ENCODE measurements around the gene PRXL2B. TPM values are rescaled to one million over a fixed set of nuclear protein-coding genes. Genes with fewer than 3 reads are reported as not detected.

The PRXL2B gene
- total RNA-seq, 4 donors from 2014 or later: 33.7 to 101 (median 50.1) TPM

DNA sequence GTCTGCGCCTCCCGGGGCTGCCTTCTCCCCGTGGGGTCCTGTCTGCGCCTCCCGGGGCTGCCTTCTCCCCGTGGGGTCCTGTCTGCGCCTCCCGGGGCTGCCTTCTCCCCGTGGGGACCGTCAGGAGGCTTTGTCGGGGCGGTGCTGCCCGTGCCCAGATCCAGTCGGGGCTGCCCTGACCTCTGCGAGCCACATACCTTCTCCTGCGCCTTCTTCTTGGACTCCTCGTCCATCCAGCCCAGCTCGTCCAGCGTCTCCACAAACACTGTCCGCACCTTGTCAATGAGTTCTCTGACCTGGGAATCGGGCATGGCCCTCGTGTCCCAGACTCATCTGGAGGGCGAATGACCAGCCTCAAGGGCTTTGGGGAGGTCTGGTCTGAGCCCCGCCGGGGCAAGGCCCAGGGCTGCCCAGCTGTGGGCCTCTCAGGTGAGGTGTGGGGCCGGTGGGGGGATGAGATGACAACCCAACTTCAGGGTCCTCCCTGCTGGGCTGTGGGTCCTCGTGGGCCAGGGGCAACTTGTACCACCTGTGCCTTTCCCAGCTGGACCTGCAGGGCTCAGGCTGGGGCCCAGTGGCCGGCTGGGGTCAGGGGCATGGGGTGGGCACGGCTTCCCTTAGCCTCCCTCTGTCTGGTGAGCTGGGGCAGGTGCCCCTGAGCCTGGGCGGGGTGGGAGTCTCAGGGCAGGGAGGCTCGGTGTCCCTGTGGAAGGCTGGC lies 9.4 kb downstream of the PRXL2B start:
- TF ChIP-seq, protein P1, sequence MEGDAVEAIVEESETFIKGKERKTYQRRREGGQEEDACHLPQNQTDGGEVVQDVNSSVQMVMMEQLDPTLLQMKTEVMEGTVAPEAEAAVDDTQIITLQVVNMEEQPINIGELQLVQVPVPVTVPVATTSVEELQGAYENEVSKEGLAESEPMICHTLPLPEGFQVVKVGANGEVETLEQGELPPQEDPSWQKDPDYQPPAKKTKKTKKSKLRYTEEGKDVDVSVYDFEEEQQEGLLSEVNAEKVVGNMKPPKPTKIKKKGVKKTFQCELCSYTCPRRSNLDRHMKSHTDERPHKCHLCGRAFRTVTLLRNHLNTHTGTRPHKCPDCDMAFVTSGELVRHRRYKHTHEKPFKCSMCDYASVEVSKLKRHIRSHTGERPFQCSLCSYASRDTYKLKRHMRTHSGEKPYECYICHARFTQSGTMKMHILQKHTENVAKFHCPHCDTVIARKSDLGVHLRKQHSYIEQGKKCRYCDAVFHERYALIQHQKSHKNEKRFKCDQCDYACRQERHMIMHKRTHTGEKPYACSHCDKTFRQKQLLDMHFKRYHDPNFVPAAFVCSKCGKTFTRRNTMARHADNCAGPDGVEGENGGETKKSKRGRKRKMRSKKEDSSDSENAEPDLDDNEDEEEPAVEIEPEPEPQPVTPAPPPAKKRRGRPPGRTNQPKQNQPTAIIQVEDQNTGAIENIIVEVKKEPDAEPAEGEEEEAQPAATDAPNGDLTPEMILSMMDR (IDR thresholded peaks at IDR 0.05): no peak
- TF ChIP-seq EP300 (IDR thresholded peaks at IDR 0.05; ENCODE audit: low read depth): no peak
- DNase-seq: no peak
- intact Hi-C loops (cut with DNase I; ENCODE audit: low total_unique reads) (no loop called here), in situ Hi-C loops (cut with MboI; ENCODE audit: low pct_ligation_motif_present in 1 of 4, low pct_unique_long_range_greater_than_20kb in 1 of 4, low sequenced_read_pairs in 3 of 4) (no loop called here)
- no peaks in the 10 kb centered on the region for H3K9me3 ChIP-seq
- H3K27me3 ChIP-seq: no peaks in the 10 kb centered on the region
- H3K27ac ChIP-seq: no peak overlapping the region
- no peak overlapping the region for H3K4me3 ChIP-seq
- WGBS, 2 donors (ENCODE audit: low coverage in 1 of 2): 89% methylated on average over 24 of the region's 31 CpGs; no CpG with 5 or more reads in 1 of the 2 donors
- H3K4me1 ChIP-seq: peaks cover 0 to 20% (median 7%) of the 10 kb centered on the region in 4 donors
- H3K36me3 ChIP-seq: no peaks in the 10 kb centered on the region

DNA sequence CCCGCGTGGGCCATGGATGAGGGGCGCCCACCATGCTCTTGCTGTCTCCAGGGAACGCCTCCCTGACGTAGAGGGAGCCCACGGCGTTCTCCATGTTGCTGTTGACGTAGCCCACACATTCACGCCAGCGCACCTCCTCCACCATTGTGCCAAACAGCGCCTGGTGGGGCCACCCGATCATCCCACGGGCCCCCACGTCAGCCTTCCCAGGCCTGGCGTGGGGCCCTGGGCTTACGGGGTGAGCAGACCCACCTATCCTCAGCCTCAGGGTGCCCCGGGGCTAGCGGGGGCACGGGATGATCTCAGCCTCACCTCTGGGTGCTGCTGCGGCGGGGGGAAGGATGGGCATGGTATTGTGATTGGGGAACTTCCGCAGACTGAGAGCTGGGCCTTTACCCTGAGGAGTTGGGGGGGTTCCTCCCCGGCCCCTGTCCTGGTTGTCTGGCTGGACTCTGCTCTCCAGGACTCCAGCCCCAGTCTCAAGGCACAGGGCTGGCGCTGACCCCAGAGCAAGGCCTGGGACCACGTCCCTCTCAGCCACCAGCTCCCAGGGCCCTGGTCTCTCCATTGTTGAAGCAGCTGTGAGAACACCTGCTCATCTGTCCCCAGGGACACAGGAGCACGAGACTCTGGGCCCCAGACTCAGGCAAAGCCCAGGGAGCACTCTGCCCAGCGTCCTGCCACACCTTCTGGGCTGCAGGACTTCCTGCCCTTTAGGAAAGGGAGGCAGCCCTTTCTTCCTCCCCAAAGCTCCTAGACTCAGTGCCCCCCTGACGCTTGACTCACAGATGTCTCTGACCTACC lies 10.2 kb downstream of the PRXL2B start:
- DNase-seq: no peak
- Histone ChIP-seq H3K4me3 (no peak overlapping the region), H3K27me3 (no peaks in the 10 kb centered on the region), H3K4me1 (peaks cover 0 to 20% (median 7%) of the 10 kb centered on the region in 4 donors), H3K27ac (no peak overlapping the region), H3K36me3 (no peaks in the 10 kb centered on the region), H3K9me3 (no peaks in the 10 kb centered on the region)
- in situ Hi-C loops (cut with MboI; ENCODE audit: low pct_ligation_motif_present in 1 of 4, low pct_unique_long_range_greater_than_20kb in 1 of 4, low sequenced_read_pairs in 3 of 4) (no loop called here), intact Hi-C loops (cut with DNase I; ENCODE audit: low total_unique reads) (no loop called here)
- TF ChIP-seq POLR2A (IDR thresholded peaks at IDR 0.05) (no peak), EP300 (IDR thresholded peaks at IDR 0.05; ENCODE audit: low read depth) (no peak), POLR2AphosphoS5 (IDR thresholded peaks at IDR 0.05) (no peak)
- TF ChIP-seq, protein P1 (IDR thresholded peaks at IDR 0.05): no peak
- WGBS, 2 donors (ENCODE audit: low coverage in 1 of 2): 87% methylated on average over 24 of the region's 28 CpGs; no CpG with 5 or more reads in 1 of the 2 donors

DNA sequence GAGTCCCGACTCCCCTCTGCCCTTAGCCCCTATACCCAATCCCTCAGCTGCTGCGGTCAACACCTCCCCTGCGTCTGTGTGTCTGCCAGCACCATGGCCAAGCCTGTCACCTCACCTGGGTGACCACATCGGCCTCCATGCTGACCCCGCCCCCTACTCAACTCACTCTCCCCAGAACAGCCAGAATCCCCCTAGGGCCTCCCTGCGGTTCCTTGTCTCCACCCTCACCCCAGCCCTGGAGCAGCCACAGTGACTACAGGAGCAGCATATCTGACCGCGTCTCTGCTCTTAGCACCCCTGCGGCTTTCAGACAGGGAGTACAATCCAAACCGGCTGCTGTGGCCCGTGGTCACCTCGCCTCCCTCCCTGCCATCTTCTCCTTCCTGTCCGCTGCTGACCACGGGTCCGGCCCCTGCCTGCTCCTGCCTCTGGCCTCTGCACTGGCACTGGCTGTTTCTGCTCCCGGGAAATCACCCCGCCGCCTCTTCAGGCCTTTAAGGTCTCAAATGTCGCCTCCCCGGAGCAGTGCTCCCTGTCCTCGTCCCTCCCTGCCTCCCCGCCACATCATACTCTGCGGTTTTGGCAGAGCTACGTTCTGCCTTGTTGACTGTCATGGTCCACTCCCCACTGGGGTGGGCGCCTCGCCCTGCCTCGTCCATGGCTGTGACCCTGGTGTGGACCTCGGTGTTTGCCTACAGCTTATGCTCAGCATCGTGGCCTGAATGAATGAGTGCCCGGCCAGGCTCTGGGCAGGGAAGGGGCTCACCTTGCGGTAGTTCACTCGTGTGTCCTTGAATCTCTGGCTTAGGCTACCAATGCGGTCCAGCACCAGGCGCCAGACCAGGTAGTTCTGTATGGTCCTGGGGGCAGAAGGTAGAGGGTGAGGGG lies 11.1 kb downstream of the PRXL2B start:
- Histone ChIP-seq H3K36me3 (no peaks in the 10 kb centered on the region), H3K27me3 (no peaks in the 10 kb centered on the region), H3K4me3 (no peak overlapping the region), H3K4me1 (peaks cover 0 to 18% (median 7%) of the 10 kb centered on the region in 4 donors), H3K27ac (no peak overlapping the region), H3K9me3 (no peaks in the 10 kb centered on the region)
- intact Hi-C loops (cut with DNase I; ENCODE audit: low total_unique reads) (no loop called here), in situ Hi-C loops (cut with MboI; ENCODE audit: low pct_ligation_motif_present in 1 of 4, low pct_unique_long_range_greater_than_20kb in 1 of 4, low sequenced_read_pairs in 3 of 4) (no loop called here)
- 20 to 74% methylated on average over 1 to 33 of the region's 34 CpGs for WGBS, 2 donors (ENCODE audit: low coverage in 1 of 2)
- DNase-seq: no peak
- TF ChIP-seq POLR2AphosphoS5 (IDR thresholded peaks at IDR 0.05): no peak
- no peak for TF ChIP-seq POLR2A (IDR thresholded peaks at IDR 0.05)
- no peak for TF ChIP-seq EP300 (IDR thresholded peaks at IDR 0.05; ENCODE audit: low read depth)
- TF ChIP-seq, protein P1 (IDR thresholded peaks at IDR 0.05): no peak

All from transverse colon (tissue), 4 donors.